HAP-1 (cell line): ENCODE data around the gene ITM2A.

Experiments used
- DNase-seq, 2 experiments: peaks; one replicate each; pipeline ENCODE4 v3.0.0-alpha.2; 2016 to 2020; ENCODE audit warnings: low spot score in 2 of 2
- H3K27me3 ChIP-seq: fragments of 250-450 bp; sonication (Bioruptor Pico); 2 replicates; pipeline ENCODE4 v1.5.1; 2020; ENCODE audit warnings: low read depth, mild to moderate bottlenecking, moderate library complexity
- H3K36me3 ChIP-seq: fragments of 250-450 bp; sonication (Bioruptor Pico); replicated peaks from 2 replicates; pipeline ENCODE4 v1.5.1; 2020; ENCODE audit warnings: mild to moderate bottlenecking
- H3K4me1 ChIP-seq: fragments of 250-450 bp; sonication (Bioruptor Pico); 2 replicates; pipeline ENCODE4 v1.5.1; 2020; ENCODE audit warnings: mild to moderate bottlenecking
- H3K4me3 ChIP-seq: fragments of 250-450 bp; sonication (Bioruptor Pico); 2 replicates; pipeline ENCODE4 v1.5.1; 2020; ENCODE audit warnings: mild to moderate bottlenecking, moderate library complexity
- H3K9me3 ChIP-seq: fragments of 250-450 bp; sonication (Bioruptor Pico); 2 replicates; pipeline ENCODE4 v1.5.1; 2020; ENCODE audit warnings: mild to moderate bottlenecking, moderate library complexity
- in situ Hi-C: fragments of 300-500 bp; cut with MboI; formaldehyde crosslinking; loops from 3 replicates; pipeline ENCODE4 v1.14.3; 2020; ENCODE audit warnings: low sequenced_read_pairs, inconsistent platforms, mixed read lengths

Gene ITM2A

GRCh38 chrX:79366556-79366872 is 620 bp downstream of the ITM2A start:
- in situ Hi-C loops: loop anchor here (5.0 kb wide), 1 partner anchor 69 kb away; no protein-coding TSS in a partner anchor
- no peak for DNase-seq
- peaks cover 4% of the 10 kb centered on the region; the same call in 1 of the 2 replicates for H3K36me3 ChIP-seq
- no peaks in the 10 kb centered on the region for H3K27me3 ChIP-seq
- H3K4me1 ChIP-seq: peaks cover 19% of the 10 kb centered on the region
- peak overlapping the region; percentile 47 for H3K4me3 ChIP-seq
- no peaks in the 10 kb centered on the region for H3K9me3 ChIP-seq

- Histone ChIP-seq H3K36me3 (peaks cover 12% of the 10 kb centered on the region; the same call in 1 of the 2 replicates), H3K4me1 (peaks cover 19% of the 10 kb centered on the region), H3K9me3 (no peaks in the 10 kb centered on the region), H3K27me3 (no peaks in the 10 kb centered on the region), H3K4me3 (peak overlapping the region; percentile 47)
- peak; percentile 14 to 94 for DNase-seq
- in situ Hi-C loops: loop anchor here (5.0 kb wide), 1 partner anchor 68 kb away; no protein-coding TSS in a partner anchor
These were observed 1.5 kb downstream of the ITM2A start for GRCh38 chrX:79365591-79365990.

GRCh38 chrX:79364306-79364705 is 2.8 kb downstream of the ITM2A start:
- Histone ChIP-seq H3K36me3 (peaks cover 17% of the 10 kb centered on the region), H3K4me3 (peak overlapping the region; percentile 15), H3K4me1 (peaks cover 19% of the 10 kb centered on the region), H3K9me3 (no peaks in the 10 kb centered on the region), H3K27me3 (no peaks in the 10 kb centered on the region)
- in situ Hi-C loops: no loop called here
- peak in 1 of 2 experiments; percentile 60 for DNase-seq

- no peaks in the 10 kb centered on the region for H3K9me3 ChIP-seq
- in situ Hi-C loops: no loop called here
- peaks cover 13% of the 10 kb centered on the region for H3K4me1 ChIP-seq
- DNase-seq: no peak
- no peaks in the 10 kb centered on the region for H3K27me3 ChIP-seq
- no peak overlapping the region for H3K4me3 ChIP-seq
- H3K36me3 ChIP-seq: peaks cover 19% of the 10 kb centered on the region
These were observed 5.8 kb downstream of the ITM2A start for GRCh38 chrX:79361192-79361870.

GRCh38 chrX:79336869-79337815 is 30.0 kb downstream of the ITM2A start:
- no peak overlapping the region for H3K4me3 ChIP-seq
- no peaks in the 10 kb centered on the region for H3K27me3 ChIP-seq
- H3K36me3 ChIP-seq: no peaks in the 10 kb centered on the region
- in situ Hi-C loops: no loop called here
- H3K4me1 ChIP-seq: no peaks in the 10 kb centered on the region; the same call in 1 of the 2 replicates
- no peaks in the 10 kb centered on the region for H3K9me3 ChIP-seq
- DNase-seq: no peak

GRCh38 chrX:79330022-79330421 is 37.1 kb downstream of the ITM2A start:
- peak; percentile 73 to 77 for DNase-seq
- Histone ChIP-seq H3K9me3 (no peaks in the 10 kb centered on the region), H3K27me3 (no peaks in the 10 kb centered on the region), H3K36me3 (no peaks in the 10 kb centered on the region), H3K4me1 (peaks cover 17% of the 10 kb centered on the region), H3K4me3 (no peak overlapping the region)
- in situ Hi-C loops: no loop called here

- Histone ChIP-seq H3K27me3 (no peaks in the 10 kb centered on the region), H3K9me3 (no peaks in the 10 kb centered on the region), H3K4me3 (no peak overlapping the region), H3K4me1 (peaks cover 16% of the 10 kb centered on the region), H3K36me3 (no peaks in the 10 kb centered on the region)
- peak; percentile 52 to 72 for DNase-seq
- in situ Hi-C loops: no loop called here
These were observed 41.7 kb downstream of the ITM2A start for GRCh38 chrX:79325263-79325958.
